MV-4-11 (cell line): ENCODE data around the gene PRKCSH.
A peak's percentile ranks its signal among the peaks of the same experiment; 100 is the strongest.

ENCODE experiments used
- DNase-seq: peaks from one replicate; lab custom pipeline; 2025; lab: John Stamatoyannopoulos, UW

Gene PRKCSH

GRCh38 chr19:11435057-11435832, at the start of gene PRKCSH, which contains the start of gene ODAD3:
PRKCSH (plus strand) TSS chr19:11435635; CDS start chr19:11436118, 483 bp downstream.
ODAD3 (minus strand) TSS chr19:11435121; CDS start chr19:11435016, 105 bp downstream.
- DNase-seq, result peak; percentile 100

GRCh38 chr19:11387162-11388034, 48.0 kb upstream of the PRKCSH start:
- peak; percentile 77 for DNase-seq

GRCh38 chr19:11390359-11390758, 45.1 kb upstream of the PRKCSH start:
- DNase-seq, result no peak

DNA sequence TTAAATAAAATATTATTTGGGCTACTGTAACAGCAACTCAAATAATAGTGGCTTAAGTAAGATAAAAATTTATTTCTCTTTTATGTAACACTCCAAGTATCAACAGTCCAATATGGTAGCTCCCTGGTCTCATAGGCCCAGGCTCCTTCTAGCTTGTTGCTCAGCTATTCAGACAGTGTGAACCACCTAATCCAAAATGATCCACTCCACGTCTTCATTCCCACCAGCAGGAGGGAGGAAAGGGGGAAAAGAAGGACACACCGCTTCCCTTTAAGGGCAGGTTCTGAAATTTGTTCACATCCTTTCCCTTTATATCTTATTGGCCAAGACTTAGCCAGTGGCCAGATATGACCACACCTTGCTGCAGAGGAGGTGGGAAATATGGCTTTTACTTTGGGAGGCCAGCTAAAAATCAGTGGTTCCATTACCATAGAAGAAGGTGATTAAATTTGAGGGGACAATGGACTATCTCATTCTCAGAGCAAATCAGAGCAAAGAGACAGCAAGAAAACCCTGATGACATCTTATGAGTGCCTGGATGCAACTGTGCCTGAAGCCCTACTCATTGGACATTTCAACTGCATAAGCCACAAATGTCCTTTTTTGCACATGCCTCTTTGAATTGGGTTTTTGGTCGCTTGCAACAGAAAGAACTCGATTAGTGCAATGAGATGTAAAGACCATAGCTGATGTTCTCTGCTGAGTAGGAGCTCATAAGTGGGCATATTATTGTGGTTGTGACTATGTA, 44.3 kb upstream of the PRKCSH start:
- DNase-seq, result peak; percentile 29

DNA sequence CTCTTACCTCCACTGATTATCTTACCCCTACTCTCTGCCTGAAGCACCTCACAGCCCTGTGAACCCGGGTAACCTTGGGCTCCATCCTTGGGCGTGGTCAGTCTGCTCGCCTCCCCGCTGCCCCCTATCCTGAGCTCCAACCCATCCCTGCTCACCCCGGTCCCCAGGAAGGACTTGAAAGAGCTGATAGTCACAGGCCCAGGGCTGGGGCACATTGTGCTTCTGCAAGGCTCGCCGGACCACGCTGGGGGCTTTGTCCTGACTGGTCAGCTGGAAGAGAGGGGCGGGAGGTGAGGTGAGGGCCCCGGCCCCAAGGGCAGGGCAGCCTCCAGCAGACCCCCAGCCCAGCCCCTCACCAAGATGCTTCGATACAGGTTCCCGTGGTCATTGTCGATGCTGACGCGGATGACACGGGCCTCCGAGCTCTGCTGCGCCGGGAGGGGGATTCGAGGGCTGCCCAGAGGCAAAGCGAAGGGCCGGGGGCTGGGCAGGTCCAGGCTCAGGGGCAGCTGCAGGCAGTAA, 38.3 kb upstream of the PRKCSH start:
- no peak for DNase-seq

- no peak for DNase-seq
These were observed 35.8 kb upstream of the PRKCSH start for GRCh38 chr19:11399667-11400066.

DNA sequence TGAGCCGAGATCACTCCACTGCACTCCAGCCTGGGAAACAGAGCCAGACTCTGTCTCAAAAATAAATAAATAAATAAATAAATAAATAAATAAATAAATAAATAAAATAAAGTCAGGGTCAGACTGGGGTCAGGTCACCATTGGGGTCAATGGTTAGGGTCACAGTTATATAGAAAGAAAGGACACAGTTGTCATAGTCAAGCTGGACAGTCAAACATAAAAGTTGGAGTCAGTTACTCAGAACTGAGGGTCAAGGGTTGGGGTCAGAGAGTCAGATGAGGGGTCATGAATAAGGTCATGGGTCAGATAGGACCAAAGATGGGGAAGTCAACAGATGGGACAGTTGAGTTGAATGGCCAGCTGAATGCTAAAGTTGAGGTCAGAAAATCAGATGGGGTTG, 34.6 kb upstream of the PRKCSH start:
- no peak for DNase-seq

GRCh38 chr19:11401808-11402543, 33.5 kb upstream of the PRKCSH start:
- no peak for DNase-seq

- no peak for DNase-seq
These were observed 30.7 kb upstream of the PRKCSH start for GRCh38 chr19:11404588-11405222.

DNA sequence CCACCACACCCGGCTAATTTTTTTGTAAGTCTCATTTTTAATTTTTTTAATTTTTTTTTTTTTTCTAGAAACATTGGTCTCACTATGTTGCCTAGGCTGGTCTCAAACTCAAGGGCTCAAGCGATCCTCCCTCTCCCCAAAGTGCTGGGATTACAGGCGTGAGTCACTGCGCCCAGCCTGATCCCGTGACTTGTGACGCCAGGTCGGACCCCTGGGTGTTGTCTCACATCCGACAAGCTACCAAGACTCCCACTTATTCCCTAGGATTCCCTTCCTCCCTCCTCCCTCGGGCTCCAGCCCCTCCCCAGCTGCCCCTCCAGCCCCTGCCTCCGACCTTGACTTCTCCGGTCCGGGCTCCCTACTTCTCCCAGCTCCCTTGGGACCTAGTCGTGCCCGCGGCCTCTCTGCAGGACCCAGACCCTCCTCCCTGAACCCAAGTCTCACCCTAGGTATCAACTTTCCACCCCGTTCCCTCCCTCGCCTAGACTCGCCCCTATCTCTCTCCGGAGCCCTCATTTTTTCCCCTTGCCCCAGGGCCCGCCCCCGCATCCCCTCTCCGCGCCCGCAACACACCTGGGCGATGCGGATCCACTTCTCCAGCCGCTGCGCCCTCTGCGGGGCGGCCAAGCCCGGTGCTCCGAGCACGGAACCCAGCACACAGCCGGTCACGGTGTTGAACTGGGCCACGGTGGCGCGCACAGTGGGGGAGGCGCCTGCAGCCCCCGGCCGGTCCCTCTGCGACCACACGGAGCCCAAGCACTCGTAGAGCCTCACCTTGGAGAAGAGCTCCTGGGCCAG, 29.4 kb upstream of the PRKCSH start:
- no peak for DNase-seq

- peak; percentile 68 for DNase-seq
These were observed 28.7 kb upstream of the PRKCSH start for GRCh38 chr19:11406703-11407236.

GRCh38 chr19:11408591-11408990, 26.8 kb upstream of the PRKCSH start:
- no peak for DNase-seq

DNA sequence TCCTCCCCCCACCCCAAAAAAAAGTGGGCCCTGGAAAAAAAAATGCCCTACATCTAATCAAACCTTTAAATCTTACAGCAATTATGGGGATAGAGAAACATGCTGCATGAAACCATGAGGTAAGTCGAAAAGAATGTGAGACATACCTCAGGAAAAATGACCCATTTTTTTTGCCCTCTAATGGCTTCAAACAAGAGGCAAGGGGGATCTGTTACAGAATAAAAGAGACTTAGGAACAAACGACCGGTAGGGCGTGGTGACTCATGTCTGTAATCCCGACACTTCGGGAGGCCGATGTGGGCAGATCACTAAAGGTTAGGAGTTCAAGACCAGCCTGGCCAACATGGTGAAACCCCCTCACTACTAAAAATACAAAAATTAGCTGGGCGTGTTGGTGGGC, 24.8 kb upstream of the PRKCSH start:
- peak; percentile 35 for DNase-seq

DNA sequence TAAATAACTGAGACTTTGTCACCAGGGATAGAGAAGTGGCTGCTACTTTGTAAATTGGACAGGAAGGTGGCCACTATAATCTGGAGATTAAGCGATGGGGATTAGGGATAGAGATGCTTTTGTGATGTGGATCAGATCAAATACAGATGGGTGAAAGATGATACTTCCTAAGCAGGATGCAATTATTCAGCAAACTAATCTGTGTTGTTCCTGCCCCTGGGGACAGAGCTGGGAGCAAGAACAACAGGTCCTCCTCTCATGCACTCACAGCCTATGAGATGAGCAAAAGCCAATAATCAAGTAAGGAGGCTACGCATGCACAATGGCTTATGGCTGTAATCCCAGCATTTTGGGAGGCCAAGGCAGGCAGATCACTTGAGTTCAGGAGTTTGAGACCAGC, 20.9 kb upstream of the PRKCSH start:
- no peak for DNase-seq

- no peak for DNase-seq
These were observed 18.9 kb upstream of the PRKCSH start for GRCh38 chr19:11416346-11417052.

DNA sequence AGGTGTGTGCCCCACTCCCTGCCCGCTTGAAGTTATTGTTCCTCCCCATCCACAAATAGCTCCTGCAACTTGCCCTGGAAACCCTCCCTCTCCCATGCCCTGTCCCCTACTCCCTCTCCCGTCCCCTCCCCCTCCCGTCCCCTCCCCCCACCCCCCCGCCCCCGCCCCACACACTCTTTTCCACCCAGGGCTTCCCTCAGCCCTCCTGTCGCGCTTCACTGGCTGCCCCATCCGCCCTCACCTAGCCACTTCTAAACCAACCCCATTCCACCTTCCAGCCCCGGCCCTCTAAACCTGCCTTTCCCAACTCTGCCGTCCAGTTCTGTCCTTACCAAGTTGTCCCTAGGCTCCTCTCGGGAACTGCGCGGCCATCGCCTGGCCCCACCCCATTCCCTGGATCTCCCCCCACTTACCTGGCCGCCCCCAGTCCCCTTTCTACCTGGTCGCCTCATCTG, 17.3 kb upstream of the PRKCSH start:
- no peak for DNase-seq

- DNase-seq, result no peak
These were observed 16.6 kb upstream of the PRKCSH start, which contains the start of gene RGL3 for GRCh38 chr19:11418549-11419506. RGL3 (minus strand) TSS chr19:11419314; CDS start chr19:11419278, 36 bp downstream.
